Activated CD4-positive, alpha-beta T cell treated with anti-CD3 and anti-CD28 coated beads, Interleukin-2, Interleukin-6, amounts not matched to agents 100 ng/mL and 50 ng/mL, durations not matched to agents 16 hours and 8 hours (primary cell): ENCODE results near the gene HMCN2.

Experiments
- DNase-seq: peaks from one replicate; pipeline ENCODE4 v3.0.0-alpha.2; 2020

The HMCN2 gene

DNA sequence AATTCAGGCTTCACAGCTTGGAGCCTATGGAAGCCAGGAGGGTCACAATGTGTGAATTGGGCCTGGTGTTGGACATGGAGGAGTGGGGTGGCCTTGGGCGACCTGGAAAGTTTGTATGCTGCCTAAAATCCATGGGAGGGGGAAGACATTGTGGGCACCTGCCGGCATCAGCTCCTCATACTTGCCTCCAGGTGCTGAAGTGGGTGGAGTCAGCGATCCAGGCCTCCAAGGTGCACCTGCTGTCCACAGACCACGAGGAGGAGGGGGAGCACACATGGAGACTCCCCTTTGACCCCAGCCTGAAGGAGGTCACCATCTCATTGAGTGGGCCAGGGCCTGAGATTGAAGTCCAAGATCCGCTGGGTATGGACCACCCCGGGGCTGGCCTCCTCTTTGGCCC is 29.1 kb downstream of the HMCN2 start:
- no peak for DNase-seq

DNA sequence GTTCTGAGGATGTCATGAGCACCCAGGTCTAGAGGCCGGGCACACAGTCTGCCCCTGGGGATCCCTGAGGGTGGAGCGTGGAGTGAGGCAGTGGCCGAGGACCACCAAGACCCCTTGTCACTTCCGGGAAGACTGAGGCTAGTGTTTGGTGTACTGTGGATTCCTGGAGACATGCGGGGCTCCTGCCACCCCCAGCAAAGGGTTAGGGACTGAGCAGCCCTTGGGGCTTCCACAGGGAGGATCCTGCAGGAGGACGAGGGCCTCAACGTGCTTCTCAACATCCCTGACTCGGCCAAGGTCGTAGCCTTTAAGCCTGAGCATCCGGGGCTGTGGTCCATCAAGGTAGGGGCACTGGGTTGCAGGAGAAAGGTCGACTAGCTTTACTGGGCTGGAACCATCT is 29.9 kb downstream of the HMCN2 start:
- DNase-seq, result no peak

DNA sequence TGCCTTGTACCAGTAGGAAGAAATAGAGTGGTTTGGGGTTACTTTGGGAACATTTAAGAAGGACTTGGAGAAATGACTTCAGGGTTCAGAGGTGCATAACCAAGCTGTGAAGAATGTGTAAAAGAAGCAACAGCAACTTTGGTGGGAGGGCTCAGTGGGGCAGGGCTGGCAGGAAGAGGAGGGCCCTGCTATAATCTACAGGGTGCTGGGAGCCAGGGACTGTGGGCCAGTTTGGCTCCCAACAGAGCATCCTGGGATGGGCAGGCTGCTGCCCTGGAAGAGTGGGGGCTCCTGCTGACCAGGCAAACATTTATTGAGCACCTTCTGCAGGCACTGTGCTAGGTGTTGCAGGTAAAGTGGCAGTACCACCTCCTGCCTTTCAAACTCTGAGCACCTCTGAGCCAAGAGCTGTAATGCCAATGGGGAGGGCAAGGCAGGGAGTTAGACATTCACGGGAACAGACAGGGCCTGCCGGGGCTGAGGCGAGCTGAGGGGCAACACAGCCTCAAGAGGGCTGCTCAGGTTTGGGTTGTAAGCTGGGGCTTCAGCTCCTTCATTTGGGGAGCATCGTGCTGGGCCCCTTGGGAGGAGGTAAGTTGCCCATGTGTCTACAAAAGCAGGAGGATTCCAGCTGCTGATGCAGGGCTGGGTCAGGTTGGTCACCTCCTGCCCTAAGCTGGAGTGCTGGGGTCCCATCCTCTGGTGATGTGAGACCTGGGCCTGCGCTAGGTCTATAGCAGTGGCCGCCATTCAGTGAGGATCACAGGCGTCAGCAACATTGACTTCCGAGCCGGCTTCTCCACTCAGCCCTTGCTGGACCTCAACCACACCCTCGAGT is 30.6 kb downstream of the HMCN2 start:
- DNase-seq, result no peak

DNA sequence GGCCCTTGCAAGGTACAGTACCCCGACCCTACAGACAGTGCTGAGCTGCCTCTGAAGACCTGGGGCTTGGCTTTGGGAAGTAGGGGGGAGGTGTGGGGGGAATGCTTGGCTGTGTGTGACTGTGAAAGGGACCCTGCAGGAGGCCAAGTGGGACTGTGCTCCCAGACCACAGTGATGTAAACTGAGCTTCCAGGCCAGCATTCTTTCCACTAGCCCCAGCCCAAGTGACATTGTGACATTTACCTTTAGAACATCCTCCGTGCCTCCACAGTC is 31.2 kb downstream of the HMCN2 start:
- DNase-seq, result no peak

DNA sequence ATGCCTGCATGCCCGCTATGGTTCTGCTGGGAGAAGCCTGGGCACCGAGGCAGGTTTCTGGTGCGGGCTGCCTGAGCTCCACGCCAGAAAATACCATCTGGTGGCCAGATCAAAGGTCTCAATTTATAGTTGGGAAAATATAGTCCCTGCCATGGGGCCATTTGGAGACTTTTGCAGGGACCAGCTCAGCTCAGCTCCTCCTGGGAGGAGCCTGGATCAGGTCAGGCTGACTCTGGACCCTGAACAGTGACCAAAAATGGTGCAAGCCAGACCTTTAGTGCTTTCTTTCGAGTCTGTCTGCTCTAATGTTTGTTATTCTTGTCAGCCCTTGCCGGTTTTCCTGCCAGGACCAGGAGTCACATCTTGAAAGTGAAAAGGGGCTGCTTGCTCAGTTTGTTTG is 31.8 kb downstream of the HMCN2 start:
- no peak for DNase-seq

DNA sequence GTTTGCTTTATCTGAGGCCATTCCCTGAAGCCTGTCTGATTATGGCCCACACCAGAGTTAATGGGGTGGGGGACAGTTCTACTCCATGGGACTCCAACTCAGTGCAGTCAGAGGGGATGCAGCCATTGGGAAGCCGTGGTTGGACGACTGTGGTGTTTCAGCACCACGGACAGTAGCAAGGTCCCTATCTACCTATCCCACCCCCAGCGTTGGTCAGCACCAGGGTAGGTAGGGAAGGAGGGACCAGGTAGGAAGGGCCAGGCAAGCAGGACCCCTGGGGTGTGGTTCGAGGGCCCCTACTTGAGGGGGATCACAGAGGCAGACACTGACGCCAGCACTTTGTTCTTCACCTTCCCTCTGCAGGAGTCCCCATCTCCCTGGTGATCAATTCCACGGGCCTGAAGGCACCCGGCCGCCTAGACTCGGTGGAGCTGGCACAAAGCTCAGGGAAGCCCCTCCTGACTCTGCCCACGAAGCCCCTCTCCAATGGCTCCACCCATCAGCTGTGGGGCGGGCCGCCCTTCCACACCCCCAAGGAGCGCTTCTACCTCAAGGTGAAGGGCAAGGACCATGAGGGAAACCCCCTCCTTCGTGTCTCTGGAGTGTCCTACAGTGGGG is 33.2 kb downstream of the HMCN2 start:
- no peak for DNase-seq

DNA sequence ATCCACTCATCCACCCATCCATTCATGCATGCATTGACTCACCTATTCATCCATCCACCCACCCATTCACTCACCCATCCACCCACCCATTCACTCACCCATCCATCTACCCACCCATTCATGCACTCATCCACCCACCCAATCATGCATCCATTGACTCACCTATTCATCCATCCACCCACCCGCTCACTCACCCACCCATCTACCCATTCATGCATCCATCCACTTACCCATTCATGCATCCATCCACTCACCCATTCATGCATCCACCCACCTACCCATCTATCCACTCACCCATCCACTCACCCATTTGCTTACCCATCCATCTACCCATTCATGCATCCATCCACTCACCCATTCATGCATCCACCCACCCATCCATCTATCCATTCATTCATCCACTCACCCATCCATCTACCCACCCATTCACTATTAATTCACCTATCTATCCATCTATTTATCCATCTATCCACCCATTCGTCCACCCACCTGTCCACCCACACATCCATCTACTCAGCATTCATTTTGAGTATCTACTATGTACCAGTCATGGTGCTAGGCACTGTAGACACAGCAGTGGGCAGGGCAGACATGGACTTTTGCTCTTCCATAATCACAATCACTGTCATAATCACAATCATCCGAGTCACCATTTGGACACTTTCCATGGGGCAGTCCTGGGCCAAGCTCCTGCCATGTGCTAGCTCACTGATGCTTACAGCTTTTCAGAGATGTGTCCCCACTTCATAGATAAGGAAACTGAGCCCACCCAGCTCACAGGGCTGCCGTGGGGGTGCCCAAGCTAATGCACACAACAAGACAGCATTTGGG is 34.4 kb downstream of the HMCN2 start:
- no peak for DNase-seq

DNA sequence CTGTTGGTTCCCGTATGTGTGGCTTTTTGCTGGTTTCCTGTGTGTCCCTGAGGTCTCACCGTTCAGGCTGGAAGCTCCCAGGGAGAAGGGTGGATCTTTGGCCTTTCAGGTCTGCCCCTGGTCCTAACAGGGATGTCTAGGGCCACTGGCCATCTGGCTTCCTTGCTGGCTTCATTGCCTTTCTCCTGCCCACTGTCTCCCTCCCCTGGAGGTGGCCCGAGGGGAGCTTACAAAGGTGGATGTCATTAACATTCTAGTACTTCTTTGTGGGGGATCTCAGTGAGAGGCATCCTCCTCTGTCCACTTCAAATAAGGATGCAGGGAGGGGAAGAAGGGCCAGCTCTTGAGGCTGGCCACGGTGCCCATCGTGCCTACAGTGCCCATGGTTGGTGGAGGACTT is 35.2 kb downstream of the HMCN2 start:
- DNase-seq, result no peak

DNA sequence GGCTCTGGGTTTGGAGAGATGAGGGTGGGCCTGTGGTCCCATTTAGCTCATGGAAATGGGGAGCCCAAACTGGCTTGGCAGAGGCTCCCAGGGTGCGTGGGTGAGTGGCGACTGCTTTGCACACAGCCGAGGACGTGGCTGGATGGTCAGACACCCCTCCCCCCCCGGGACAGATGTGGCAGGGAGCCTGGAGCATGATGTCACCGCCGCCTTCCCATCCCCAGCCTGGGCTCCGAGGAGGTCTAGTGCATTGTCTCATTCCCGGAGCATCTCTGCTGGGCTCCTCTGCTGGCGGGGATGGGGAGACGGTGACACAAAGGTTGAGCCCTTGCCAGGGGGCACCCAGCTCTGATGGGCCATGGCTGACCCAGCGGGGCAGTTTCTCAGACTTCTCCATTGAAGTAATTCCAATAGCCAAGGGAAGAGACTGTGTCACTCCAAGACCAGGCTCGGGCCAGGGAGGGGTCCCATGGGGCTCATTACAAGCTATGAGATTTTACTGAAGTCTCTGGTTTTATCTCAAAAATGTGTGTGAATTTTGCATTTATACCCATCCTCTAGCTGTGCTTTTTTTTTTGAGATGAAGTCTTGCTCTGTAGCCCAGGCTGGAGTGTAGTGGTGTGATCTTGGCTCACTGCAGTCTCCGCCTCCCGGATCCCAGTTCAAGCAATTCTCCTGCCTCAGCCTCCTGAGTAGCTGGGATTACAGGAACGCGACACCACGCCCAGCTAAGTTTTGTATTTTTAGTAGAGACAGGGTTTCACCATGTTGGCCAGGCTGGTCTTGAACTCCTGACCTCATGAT is 36.1 kb downstream of the HMCN2 start:
- DNase-seq, result no peak

DNA sequence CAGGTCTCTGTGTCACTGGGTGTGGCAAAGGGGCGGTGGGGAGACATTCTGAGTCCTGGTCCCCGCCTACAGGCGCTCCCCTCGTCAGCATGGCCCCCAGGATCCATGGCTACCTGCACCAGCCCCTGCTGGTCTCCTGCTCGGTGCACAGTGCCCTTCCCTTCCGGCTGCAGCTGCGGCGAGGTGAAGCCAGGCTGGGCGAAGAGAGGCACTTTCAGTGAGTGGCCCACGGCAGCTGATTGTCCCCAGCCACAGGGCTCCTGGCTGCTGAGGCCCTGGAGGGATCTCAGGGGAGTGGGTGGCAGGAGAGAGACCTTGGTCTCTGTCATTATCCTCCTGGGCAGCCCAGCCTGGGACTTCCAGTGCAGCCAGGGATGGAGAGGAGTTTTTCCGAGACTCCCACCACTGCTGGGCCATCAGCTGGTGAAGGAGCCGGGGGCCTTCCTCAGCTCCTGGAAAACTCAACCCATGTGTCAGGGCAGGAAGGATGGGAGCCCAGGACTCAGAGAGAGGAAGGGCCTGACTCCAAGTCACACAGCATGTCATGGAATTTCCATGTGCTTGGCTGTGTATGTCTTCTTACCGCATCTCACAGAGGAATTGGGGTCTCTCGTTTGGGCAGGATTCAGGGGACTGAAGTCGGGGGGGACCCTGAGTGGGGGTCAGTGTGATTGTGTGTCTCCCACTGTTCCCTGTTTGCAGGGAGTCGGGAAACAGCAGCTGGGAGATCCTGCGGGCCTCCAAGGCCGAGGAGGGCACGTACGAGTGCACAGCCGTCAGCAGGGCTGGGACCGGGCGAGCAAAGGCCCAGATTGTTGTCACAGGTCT is 37.4 kb downstream of the HMCN2 start:
- DNase-seq, result no peak

DNA sequence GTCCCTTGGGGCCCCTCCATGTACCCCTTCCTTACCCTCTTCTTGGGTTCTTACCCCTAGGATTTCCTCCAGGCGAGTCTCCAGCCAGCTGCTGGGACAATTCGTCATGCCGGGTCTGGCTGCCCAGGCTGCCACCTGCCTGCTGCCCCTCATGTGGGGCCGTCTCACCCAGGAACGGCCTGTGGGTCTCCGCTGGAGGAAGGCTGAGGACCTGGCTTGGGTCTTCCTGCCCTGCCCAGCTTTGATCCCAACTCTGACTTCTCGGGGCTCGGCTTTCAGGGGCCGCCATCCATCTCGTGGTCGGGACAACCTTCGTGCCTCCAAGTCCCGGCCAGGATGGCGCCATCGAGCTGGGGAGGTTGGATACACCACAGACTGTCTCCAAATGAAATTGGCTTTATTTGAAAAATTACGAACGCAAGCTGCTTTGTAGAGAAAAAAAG is 38.1 kb downstream of the HMCN2 start:
- DNase-seq, result no peak

DNA sequence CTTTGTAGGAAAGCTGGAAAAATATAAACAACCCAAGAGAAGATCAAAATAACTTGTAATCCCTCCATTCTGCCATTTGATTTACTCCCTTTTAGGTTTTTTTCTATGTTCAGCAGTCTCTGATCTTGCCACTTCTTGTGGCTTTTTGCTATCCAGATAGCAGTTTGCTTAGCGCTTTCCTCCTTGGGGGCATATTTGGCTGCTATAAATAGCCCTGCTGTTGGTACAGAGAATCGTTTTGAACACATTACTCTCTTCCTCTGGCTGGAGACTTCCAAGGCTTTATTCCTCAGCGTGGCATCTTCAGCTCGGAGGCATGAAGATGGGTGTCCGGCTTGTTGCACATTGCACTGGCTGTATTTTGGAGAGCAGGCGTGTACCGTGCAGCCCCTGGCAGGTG is 38.6 kb downstream of the HMCN2 start:
- no peak for DNase-seq

DNA sequence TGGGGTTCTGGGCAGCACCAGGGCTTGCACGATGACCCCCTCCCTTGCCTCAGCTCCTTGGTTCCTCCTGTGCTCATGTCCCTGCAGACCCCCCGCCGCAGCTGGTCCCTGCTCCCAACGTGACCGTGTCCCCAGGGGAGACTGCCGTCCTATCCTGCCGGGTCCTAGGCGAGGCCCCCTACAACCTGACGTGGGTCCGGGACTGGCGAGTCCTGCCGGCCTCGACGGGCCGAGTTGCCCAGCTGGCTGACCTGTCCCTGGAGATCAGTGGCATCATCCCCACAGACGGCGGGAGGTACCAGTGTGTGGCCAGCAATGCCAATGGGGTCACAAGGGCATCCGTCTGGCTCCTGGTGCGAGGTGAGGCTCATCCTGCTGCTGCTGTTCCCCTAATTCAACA is 39.1 kb downstream of the HMCN2 start:
- no peak for DNase-seq

DNA sequence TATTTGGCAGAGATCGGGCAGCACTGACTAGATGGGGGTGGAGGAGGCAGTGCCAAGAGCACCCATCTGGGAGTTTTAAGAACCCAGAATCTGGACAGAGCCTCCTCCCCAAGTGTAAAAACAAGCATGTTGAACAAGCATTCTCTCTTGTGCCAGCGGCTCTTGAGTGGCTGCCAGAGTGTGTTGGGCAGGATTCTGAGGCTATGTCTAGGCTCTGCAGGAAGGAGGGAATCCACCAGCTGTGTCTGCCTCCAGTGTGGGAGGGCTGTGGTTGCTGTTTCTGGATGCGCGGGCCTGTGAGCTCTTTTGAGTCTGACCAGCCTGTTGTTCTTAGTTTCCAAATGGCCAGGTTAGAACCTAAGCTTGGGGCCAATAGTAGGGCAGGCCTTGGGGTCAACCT is 39.8 kb downstream of the HMCN2 start:
- no peak for DNase-seq

DNA sequence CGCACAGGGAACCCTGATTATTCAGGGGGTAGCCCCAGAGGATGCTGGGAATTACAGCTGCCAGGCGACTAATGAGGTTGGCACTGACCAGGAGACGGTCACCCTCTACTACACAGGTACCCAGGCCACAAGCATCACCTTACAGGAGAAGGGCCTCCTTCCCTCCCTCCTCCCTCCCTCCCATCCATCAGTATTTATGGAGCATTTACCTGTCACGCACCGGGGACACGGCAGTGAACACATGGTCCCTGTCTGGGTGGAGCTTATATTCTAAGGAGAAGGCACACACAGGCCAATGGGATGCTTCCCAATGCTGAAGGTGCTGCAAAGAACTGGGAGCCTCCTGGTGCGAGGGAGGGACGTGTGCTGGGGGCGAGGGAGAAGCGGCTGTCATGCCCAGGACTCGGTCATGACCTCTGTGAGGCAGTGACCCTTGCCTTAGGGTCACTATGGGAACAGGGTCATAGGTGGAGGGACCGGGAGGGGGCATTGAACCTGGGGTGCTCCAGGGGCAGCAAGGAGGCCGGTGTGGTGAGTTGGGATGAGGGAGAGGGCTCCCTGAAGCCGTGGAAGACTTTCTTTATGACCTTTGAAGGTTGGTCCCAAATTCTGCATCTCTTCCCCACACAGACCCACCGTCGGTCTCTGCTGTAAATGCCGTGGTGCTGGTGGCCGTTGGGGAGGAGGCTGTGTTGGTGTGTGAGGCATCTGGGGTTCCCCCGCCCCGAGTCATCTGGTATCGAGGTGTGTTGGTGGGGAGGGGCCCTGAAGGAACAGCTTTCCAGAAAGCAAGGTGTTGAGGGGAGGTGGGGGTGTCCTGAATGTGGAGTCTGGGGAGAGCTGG is 41.5 kb downstream of the HMCN2 start:
- no peak for DNase-seq

DNA sequence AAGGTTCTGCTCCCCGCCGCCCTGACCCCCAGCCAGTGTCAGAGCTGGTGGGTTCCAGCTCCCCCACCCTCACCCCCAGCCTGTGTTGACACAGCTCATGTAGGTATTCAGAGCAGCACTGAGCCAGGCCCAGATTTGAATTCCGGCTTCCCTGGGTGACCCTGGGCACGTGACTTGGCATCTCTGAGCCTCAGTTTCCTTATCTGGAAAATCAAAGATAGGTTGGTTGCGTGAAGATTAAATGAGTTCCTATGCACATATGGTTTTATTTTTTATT is 42.0 kb downstream of the HMCN2 start:
- DNase-seq, result no peak

DNA sequence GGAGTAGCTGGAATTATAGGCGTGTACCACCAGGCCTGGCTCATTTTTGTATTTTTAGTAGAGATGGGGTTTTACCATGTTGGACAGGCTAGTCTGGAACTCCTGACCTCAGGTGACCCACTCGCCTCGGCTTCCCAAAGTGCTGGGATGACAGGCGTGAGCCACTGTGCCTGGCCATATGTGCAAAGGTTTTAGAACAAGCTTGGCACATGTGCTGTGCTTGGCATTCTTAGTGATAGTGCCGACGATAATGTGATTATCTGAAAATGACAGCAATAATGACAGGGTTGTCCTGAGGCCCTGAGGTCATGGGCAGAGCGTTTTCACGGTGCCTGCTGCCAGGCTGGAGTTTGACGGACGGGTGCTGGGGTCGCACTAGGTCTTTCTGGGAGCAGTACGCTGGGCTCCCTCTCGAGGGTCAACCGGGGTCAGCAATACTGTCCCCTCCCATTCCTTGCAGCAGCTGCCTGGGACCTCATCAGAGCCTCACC is 42.6 kb downstream of the HMCN2 start:
- no peak for DNase-seq

DNA sequence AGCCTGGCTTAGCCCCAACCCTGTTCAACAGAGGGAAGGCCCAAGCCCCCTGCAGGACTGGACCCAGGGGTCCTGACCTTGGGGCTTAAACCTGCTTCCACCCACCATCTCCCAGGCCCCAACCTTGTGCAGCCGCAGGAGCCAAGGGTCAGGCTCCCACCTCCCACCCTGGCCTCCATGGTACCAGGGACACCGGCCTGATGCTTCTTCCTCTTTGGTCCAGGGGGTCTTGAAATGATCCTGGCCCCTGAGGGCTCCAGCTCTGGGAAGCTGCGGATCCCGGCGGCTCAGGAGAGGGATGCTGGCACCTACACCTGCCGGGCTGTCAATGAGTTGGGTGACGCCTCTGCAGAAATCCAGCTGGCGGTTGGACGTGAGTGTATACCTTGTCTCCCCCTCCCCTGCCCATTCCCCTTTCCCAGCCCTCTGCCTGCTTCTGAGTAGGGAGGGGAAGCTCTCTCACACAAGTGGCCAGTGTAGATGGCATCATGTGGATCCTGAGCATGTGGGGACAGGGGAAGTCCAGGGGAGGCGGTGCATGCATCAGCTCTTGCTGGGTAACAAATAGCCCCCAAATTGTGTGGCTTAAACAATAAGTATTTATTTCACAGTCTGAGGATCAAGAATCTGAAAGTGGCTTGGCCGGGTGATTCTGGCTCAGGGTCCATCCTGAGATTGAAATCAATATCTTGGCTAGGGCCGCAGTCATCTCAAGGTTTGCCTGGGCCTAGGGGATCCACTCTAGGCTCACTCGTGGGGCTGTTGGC is 44.3 kb downstream of the HMCN2 start:
- DNase-seq, result no peak

DNA sequence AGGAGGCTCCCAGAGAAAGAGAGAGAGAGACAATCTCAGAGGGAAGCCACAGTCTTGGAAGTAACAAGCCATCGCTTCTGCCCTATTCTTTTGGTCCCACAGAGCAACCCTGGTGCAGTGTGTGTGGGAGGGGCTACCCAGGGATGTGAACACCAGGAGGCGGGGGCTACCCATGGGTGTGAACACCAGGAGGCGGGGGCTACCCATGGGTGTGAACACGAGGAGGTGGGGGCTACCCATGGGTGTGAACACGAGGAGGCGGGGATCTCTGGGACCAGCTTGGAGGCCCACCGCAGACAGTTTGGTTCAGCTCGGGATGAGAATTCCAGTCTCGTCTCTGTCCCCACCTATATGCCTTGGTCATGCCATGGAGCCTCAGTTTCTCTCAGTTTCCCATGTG is 44.9 kb downstream of the HMCN2 start:
- DNase-seq, result no peak

DNA sequence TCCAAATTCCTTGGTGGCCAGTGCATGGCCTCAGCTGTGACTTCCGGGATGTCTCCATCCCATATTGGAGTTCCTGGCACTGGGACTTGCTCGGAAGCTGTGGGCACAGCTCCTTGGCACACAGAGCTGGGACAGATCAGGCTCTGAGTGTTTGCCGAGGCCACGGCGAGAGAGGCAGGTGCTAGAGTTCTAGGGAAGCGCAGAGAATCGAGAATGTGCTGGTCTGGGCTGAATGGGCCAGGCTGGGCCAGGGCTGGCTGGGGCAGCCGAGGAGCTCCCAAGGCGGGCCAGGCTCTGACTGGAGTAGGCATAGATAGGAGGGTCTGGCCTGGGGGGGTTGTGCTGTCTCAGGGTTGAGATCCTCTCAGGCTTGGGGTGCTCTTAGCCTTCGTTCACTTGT is 45.4 kb downstream of the HMCN2 start:
- no peak for DNase-seq
